HFFc6 (cell line): Measurements from ENCODE around the gene EXOC4. TPM values are rescaled to one million over a fixed set of nuclear protein-coding genes. Genes with fewer than 3 reads are reported as not detected.

Experiments
- DNase-seq: peaks from one replicate; pipeline ENCODE4 v3.0.0-alpha.2; 2018
- H3K27ac Mint-ChIP-seq: 2 replicates; pipeline ENCODE4 v1.8.0; 2020; ENCODE audit warnings: mild to moderate bottlenecking, mixed read lengths
- H3K27me3 Mint-ChIP-seq: 2 replicates; pipeline ENCODE4 v1.8.0; 2021; ENCODE audit warnings: mild to moderate bottlenecking, moderate library complexity, mixed read lengths; ENCODE audit not compliant: insufficient read depth
- H3K36me3 Mint-ChIP-seq: 2 replicates; pipeline ENCODE4 v1.8.0; 2021; ENCODE audit warnings: low read depth, mixed read lengths
- H3K4me1 Mint-ChIP-seq: 2 replicates; pipeline ENCODE4 v1.8.0; 2020; ENCODE audit warnings: low read depth, mixed read lengths
- H3K4me3 Mint-ChIP-seq: 2 replicates; pipeline ENCODE4 v1.8.0; 2020; ENCODE audit warnings: mild to moderate bottlenecking, moderate library complexity, mixed read lengths
- H3K9me3 Mint-ChIP-seq: 2 replicates; pipeline ENCODE4 v1.8.0; 2020; ENCODE audit warnings: mild to moderate bottlenecking, mixed read lengths
- CTCF ChIP-seq: fragments of 200-600 bp; sonication (generic); IDR thresholded peaks from 2 replicates; pipeline ENCODE4 v1.5.0; 2021; ENCODE audit warnings: antibody characterized with exemption, mild to moderate bottlenecking
- total RNA-seq, 6 experiments: library from RNA; stranded (reverse); fragmentation: NEBNext Ultra II Directional; extraction: Animal tissue kit (Norgen Biotek cat#: 25700); gene quantifications; 2 replicates in 1 of 6; 3 replicates in 5 of 6; pipeline ENCODE4 v1.2.3, GENCODE V29; 2021

The EXOC4 gene
- total RNA-seq, 6 experiments from 2014 or later = 57.6 to 67.6 (median 61.4) TPM

DNA sequence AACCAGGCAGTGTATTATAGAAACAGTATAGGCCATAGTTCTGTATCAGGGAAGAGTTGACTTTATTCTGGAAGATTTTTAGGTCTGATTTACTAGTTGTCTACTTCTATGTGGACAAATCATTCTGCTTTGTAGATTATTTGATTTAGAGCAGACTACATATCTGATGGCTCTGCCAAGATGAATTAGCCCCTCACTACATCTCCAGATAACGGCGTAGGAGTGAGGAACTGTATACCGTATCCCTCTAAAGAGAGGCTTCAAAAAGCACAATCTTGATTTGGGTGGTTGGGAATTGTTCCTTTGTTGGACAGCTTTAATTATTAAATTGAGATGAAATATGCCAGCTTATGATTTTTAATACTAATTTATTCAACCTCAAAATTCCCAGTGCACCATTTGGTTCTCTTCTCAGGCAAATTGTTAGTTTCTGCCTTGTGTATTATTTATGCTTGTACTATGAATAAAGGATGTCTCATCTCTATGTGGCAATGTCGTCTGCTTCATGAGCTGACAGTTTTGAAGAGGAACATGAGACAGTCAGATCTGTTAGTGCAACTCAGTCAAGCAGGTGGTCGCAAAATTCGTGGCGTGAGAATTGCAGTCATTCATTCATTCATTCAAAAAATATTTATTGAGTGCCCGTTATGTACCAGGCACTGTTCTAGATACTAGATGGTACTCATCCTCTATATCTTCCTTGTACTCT lies 422.8 kb downstream of the EXOC4 start:
- no peak for DNase-seq
- peaks cover 11% of the 10 kb centered on the region for H3K4me1 Mint-ChIP-seq
- H3K9me3 Mint-ChIP-seq = no peaks in the 10 kb centered on the region
- no peak for TF ChIP-seq CTCF
- peaks cover 4% of the 10 kb centered on the region; the same call in 1 of the 2 replicates for H3K36me3 Mint-ChIP-seq
- no peak overlapping the region for H3K4me3 Mint-ChIP-seq
- no peak overlapping the region for H3K27ac Mint-ChIP-seq
- no peaks in the 10 kb centered on the region for H3K27me3 Mint-ChIP-seq

DNA sequence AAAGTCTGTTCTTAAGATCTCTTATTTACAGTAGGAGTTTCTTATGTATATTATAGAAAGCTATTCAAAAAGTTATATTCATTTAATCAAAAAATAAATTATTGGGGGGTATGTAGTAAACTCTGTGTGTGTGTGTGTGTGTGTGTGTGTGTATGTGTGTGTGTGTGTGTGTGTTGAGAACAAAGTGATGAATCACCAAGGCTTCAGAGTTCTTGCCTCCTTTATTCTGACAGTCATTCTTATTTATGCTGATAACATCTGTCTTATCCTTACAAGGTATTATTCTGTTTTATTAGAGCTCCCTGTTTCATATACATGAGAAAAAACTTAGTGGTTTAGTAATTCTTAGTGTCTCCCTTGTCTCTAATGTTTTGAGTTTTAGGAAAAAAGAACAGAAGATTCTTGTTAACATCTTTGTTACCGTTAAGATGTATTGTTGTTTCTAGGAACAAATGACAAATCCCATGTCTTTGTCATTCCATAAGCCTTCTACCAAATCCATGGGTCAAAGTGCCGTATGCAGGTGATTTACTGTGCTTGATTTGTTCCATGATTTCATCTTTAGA lies 424.0 kb downstream of the EXOC4 start:
- no peak for TF ChIP-seq CTCF
- no peak overlapping the region for H3K4me3 Mint-ChIP-seq
- H3K36me3 Mint-ChIP-seq = no peaks in the 10 kb centered on the region
- H3K27ac Mint-ChIP-seq = no peak overlapping the region
- H3K27me3 Mint-ChIP-seq = no peaks in the 10 kb centered on the region
- DNase-seq = peak; percentile 69
- H3K9me3 Mint-ChIP-seq = no peaks in the 10 kb centered on the region
- H3K4me1 Mint-ChIP-seq = peaks cover 11% of the 10 kb centered on the region

GRCh38 chr7:133678137-133678814 lies 425.4 kb downstream of the EXOC4 start:
- DNase-seq = no peak
- Mint-ChIP-seq H3K27ac (no peak overlapping the region), H3K9me3 (no peaks in the 10 kb centered on the region), H3K4me3 (no peak overlapping the region), H3K27me3 (no peaks in the 10 kb centered on the region), H3K36me3 (no peaks in the 10 kb centered on the region), H3K4me1 (peaks cover 11% of the 10 kb centered on the region)
- no peak for TF ChIP-seq CTCF

DNA sequence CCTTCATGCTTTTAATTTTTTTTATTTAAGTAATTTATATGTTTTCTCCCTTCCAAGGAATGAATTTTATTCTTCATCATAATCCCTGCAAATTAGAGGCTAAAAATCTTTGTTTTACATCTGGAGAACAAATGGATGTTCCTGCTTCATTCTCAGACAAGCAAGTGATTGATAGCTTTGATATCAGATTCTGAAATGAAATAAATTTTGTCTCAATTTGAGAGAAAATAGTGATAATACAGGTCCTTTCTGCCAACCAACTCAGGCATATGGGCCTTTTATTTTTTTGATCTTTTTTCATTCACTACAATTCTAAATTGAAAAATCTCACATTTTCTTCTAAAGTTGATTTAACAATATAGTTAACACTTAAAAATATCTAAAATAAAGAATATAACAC lies 427.1 kb downstream of the EXOC4 start:
- Mint-ChIP-seq H3K27me3 (no peaks in the 10 kb centered on the region), H3K27ac (no peak overlapping the region), H3K36me3 (no peaks in the 10 kb centered on the region), H3K9me3 (no peaks in the 10 kb centered on the region), H3K4me1 (peaks cover 11% of the 10 kb centered on the region), H3K4me3 (no peak overlapping the region)
- DNase-seq = no peak
- no peak for TF ChIP-seq CTCF

DNA sequence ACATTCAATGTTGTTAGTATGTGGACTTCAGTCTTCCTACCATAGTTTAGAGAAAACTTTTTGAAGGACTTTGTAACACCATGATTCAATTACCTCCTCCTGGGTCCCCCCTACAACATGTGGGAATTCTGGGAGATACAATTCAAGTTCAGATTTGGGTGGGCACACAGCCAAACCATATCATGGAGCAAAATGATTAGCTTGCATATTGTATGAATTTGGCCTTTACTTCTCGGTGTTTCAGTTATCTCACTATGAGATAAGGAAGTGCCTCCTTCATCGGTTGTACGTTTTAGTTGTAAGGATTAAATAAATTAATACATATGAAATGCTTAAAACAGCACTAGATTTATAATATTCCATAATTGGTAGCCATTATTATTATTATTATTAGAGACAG lies 428.7 kb downstream of the EXOC4 start:
- no peak for DNase-seq
- TF ChIP-seq CTCF = no peak
- no peaks in the 10 kb centered on the region for H3K9me3 Mint-ChIP-seq

More for the DNA sequence above, 428.7 kb downstream of the EXOC4 start:
- Mint-ChIP-seq H3K4me1 (peaks cover 11% of the 10 kb centered on the region), H3K4me3 (no peak overlapping the region), H3K36me3 (peaks cover 8% of the 10 kb centered on the region; the same call in 1 of the 2 replicates), H3K27ac (no peak overlapping the region), H3K27me3 (no peaks in the 10 kb centered on the region)
